Stomach (tissue), 9 donors: Measurements from ENCODE around the gene IGF1R. TPM values are rescaled to one million over a fixed set of nuclear protein-coding genes. Genes with fewer than 3 reads are reported as not detected.

Experiments
- DNase-seq, 2 donors: peaks; one replicate each; pipeline versions ENCODE4 v3.0.0 to v3.0.0-alpha.2; 2013 to 2019
- H3K27ac ChIP-seq, 5 donors: fragments of 200-600 bp in 4 of 5; sonication (generic) in 4 of 5; one replicate each; pipeline ENCODE4 v1.5.1; 2013 to 2019; ENCODE audit warnings: mild to moderate bottlenecking in 1 of 5, moderate library complexity in 1 of 5
- H3K27me3 ChIP-seq, 3 donors: fragments of 200-600 bp; sonication (generic); one replicate each; pipeline ENCODE4 v1.5.1; 2017 to 2019; ENCODE audit warnings: mixed run types in 1 of 3
- H3K36me3 ChIP-seq, 4 donors: fragments of 200-600 bp; sonication (generic); 1 replicate in 3 of 4; 2 replicates in 1 of 4; pipeline ENCODE4 v1.5.1; 2016 to 2019
- H3K4me1 ChIP-seq, 4 donors: fragments of 200-600 bp; sonication (generic); one replicate each; pipeline ENCODE4 v1.5.1; 2016 to 2019
- H3K4me3 ChIP-seq, 4 donors: fragments of 200-600 bp; sonication (generic) in 3 of 4; one replicate each; pipeline ENCODE4 v1.5.1; 2016 to 2019; ENCODE audit warnings: mild to moderate bottlenecking in 1 of 4
- H3K9me3 ChIP-seq, 4 donors: fragments of 200-600 bp; sonication (generic); one replicate each; pipeline ENCODE4 v1.5.1; 2016 to 2019
- EP300 ChIP-seq: sonication (generic); formaldehyde crosslinking; IDR thresholded peaks from one replicate; pipeline ENCODE4 v1.6.1; 2017; ENCODE audit warnings: antibody characterized with exemption
- POLR2A ChIP-seq, 4 donors: fragments of 450-650 bp; IDR thresholded peaks; one replicate each; pipeline ENCODE4 v1.6.1; 2016; ENCODE audit warnings: antibody characterized with exemption in 4 of 4, control low read depth in 2 of 4, mild to moderate bottlenecking in 1 of 4, moderate library complexity in 1 of 4
- POLR2AphosphoS5 ChIP-seq, 3 donors: sonication (generic); formaldehyde crosslinking; IDR thresholded peaks; one replicate each; pipeline ENCODE4 v1.6.1; 2016; ENCODE audit warnings: antibody characterized with exemption in 3 of 3
- WGBS, 5 donors: extraction: QIAGEN DNeasy Blood & Tissue Kit in 3 of 5; methylation state at CpG; one replicate each; pipeline versions ENCODE4 v1.1.5 to v1.1.7; 2013 to 2018; 5-methylcytosine and 5-hydroxymethylcytosine counted together
- intact Hi-C: fragments of 100-400 bp; cut with DNase I; formaldehyde crosslinking; loops from one replicate; pipeline ENCODE4 v1.15.1; 2023; ENCODE audit warnings: low total_unique reads
- polyA plus RNA-seq, 3 donors: library from polyadenylated mRNA; stranded (reverse); fragments of 200-250 nt; gene quantifications; one replicate each; pipeline ENCODE4 v1.2.3, GENCODE V29; 2013
- total RNA-seq, 5 donors: library from RNA; depleted of rRNA; stranded (reverse); fragments of >200 nt; gene quantifications; one replicate each; pipeline versions ENCODE4 v1.1.0 to v1.2.3, GENCODE V29; 2014 to 2016
- TF ChIP-seq, protein P1 (sequence below), 7 experiments: fragments of 450-650 bp in 4 of 7; fragments of 200-600 bp in 3 of 7; sonication (generic) in 3 of 7; IDR thresholded peaks; one replicate each; pipeline ENCODE4 v1.5.1; 2016 to 2019; ENCODE audit warnings: antibody characterized with exemption in 7 of 7, control low read depth in 2 of 7, mild to moderate bottlenecking in 1 of 7
- donor health status: healthy with polysubstance abuse.
- donor health status: Bipolar disorder and iron deficiency.
- donor health status: healthy.

IGF1R gene
- total and polyA plus RNA-seq, 8 donors: 2.3 to 131 (median 42.8) TPM

DNA sequence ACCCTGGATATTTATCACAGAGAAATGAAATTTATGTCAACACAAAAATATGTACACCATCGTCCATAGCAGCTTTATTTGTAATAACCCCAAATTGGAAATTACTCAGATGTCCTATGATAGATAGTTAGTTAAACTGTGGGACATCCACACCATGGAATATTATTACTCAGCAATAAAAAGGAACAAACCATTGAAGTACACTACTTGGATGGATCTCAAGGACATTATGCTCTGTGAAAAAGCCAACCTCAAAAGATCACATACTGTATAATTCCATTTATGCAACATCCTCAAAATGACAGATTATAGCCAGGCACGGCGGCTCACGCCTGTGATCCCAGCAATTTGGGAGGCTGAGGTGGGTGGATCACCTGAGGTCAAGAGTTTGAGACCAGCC is 246.0 kb downstream of the IGF1R start:
- WGBS, 5 donors: 84 to 92% (median 85%) methylated on average over 4 of the region's 4 CpGs
- peaks cover 0 to 30% (median 17%) of the 10 kb centered on the region in 4 donors for H3K36me3 ChIP-seq
- peaks cover 0 to 15% (median 5%) of the 10 kb centered on the region in 4 donors for H3K4me1 ChIP-seq
- no peaks in the 10 kb centered on the region for H3K27me3 ChIP-seq
- TF ChIP-seq EP300 (no peak), POLR2A (IDR thresholded peaks at IDR 0.05) (no peak), POLR2AphosphoS5 (IDR thresholded peaks at IDR 0.05) (no peak)
- TF ChIP-seq, protein P1, sequence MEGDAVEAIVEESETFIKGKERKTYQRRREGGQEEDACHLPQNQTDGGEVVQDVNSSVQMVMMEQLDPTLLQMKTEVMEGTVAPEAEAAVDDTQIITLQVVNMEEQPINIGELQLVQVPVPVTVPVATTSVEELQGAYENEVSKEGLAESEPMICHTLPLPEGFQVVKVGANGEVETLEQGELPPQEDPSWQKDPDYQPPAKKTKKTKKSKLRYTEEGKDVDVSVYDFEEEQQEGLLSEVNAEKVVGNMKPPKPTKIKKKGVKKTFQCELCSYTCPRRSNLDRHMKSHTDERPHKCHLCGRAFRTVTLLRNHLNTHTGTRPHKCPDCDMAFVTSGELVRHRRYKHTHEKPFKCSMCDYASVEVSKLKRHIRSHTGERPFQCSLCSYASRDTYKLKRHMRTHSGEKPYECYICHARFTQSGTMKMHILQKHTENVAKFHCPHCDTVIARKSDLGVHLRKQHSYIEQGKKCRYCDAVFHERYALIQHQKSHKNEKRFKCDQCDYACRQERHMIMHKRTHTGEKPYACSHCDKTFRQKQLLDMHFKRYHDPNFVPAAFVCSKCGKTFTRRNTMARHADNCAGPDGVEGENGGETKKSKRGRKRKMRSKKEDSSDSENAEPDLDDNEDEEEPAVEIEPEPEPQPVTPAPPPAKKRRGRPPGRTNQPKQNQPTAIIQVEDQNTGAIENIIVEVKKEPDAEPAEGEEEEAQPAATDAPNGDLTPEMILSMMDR (IDR thresholded peaks at IDR 0.05): no peak
- no peak overlapping the region for H3K4me3 ChIP-seq
- intact Hi-C loops: no loop called here
- no peaks in the 10 kb centered on the region for H3K9me3 ChIP-seq
- no peak for DNase-seq
- H3K27ac ChIP-seq: no peak overlapping the region

DNA sequence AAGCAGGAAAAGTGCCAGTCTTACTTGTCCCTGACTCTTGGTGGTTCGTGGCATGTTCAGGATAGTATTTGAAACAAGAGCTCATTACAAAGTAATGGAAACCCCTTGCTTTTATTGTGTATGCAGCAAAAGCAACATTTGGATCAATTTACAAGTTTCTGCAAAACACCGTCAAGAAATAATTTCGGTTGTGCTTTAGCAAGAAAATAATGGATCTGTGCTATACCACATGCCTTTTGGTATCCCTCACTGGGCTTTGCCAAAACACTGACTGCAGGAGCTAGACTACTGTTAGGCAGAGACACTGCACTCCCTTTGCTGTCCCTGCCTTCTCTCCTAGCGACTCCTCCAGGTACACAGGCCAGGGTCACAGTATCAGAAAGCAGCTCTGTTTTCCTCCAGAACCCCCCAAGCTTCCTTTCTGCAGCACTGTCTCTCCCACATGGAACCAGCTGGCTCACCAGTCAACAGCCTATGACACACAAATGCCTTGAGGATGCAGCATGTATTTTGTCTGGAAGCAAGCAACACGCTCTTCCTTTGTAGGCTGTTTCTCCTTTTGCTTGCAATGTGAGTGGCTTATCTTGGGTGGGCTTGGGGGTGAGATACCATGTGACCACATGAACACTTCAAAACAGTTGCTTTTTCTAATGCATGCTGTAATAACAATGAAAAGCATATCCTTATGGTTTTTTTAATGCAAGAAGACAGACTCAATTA is 247.8 kb downstream of the IGF1R start:
- DNase-seq: no peak
- 74 to 87% (median 84%) methylated on average over 5 of the region's 5 CpGs for WGBS, 5 donors
- H3K9me3 ChIP-seq: no peaks in the 10 kb centered on the region
- H3K27me3 ChIP-seq: no peaks in the 10 kb centered on the region
- TF ChIP-seq POLR2AphosphoS5 (IDR thresholded peaks at IDR 0.05) (no peak), POLR2A (IDR thresholded peaks at IDR 0.05) (no peak)
- peak overlapping the region in 4 of 5 donors; percentile 58 to 64 (median 63) for H3K27ac ChIP-seq
- intact Hi-C loops: no loop called here
- H3K4me1 ChIP-seq: peaks cover 0 to 10% (median 4%) of the 10 kb centered on the region in 4 donors
- H3K4me3 ChIP-seq: no peak overlapping the region
- peaks cover 0 to 38% (median 19%) of the 10 kb centered on the region in 4 donors for H3K36me3 ChIP-seq

DNA sequence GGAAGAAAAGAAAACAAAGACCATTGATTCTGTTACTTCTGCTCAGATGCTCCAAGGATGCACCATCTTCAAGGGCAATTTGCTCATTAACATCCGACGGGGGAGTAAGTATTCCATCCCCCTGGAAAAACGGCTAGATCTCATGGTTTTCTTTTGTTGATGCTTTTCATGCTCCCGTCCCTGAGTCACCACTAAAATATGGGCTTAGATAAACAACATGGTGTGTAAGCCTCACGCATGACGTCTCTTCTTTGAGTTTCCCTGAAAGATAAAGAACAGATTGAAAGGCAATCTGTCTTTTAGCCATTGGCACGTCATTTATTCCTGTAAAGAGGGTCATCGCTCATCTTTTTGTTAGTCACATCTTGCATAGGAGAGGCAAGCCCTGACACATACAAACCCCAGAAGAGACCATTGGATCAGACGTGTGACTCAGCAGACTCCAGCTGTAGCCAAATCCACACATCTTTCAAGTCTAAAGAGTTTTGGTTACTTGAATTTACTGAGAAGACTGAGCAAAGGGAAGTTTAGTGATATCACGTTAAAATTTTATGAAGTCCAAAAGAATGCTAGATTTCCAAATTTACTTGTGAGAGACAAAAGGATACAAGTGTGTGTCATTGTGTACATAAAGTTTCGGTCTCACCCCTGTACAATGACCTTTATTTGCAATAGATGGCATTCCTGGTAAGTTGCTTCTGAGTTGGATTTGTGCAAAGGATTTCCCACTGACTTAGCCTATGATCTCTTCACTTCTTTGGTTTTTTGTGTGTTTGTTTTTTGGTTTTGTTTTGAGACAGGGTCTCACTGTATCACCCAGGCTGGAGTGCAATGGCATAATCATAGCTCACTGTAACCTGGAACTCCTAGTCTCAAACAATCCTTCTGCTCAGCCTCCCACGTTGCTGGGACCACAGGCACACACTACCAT is 248.7 kb downstream of the IGF1R start:
- Histone ChIP-seq H3K4me1 (peaks cover 0 to 10% (median 4%) of the 10 kb centered on the region in 4 donors), H3K9me3 (no peaks in the 10 kb centered on the region), H3K27me3 (no peaks in the 10 kb centered on the region), H3K27ac (peak overlapping the region; percentile 13 to 64 (median 63)), H3K4me3 (no peak overlapping the region), H3K36me3 (peaks cover 0 to 32% (median 10%) of the 10 kb centered on the region in 4 donors)
- intact Hi-C loops: no loop called here
- WGBS, 5 donors: 54 to 72% (median 66%) methylated on average over 12 of the region's 12 CpGs
- TF ChIP-seq, protein P1 (IDR thresholded peaks at IDR 0.05): no peak
- peak; percentile 45 to 74 (median 74) for TF ChIP-seq POLR2AphosphoS5 (IDR thresholded peaks at IDR 0.05)
- peak; percentile 62 for TF ChIP-seq EP300
- peak in 1 of 2 donors; percentile 55 for DNase-seq

DNA sequence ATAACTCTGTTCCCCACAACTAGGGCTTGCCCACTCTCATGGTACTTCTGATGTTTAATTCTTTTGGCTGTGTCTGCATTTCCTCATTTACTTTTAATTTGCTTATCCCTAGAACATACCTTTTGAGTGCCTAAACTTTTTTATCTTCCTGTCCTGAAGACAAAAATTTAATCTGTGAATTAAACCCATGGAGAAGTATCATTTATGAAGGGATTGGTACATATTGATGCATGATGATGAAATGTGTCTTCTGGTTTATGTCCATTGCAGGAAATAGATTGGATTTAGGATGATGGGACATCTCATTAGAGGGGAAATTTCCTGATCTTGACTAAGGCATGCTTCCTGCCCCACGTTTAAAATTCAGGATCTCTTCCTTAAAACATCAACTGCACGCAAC is 249.8 kb downstream of the IGF1R start:
- no peak for DNase-seq
- no peaks in the 10 kb centered on the region for H3K27me3 ChIP-seq
- intact Hi-C loops: no loop called here
- H3K9me3 ChIP-seq: no peaks in the 10 kb centered on the region
- H3K4me3 ChIP-seq: no peak overlapping the region
- peaks cover 0 to 32% (median 9%) of the 10 kb centered on the region in 4 donors for H3K36me3 ChIP-seq
- peak overlapping the region in 4 of 5 donors; percentile 58 to 64 (median 63) for H3K27ac ChIP-seq
- H3K4me1 ChIP-seq: peaks cover 0 to 11% (median 4%) of the 10 kb centered on the region in 4 donors
- WGBS, 5 donors: 72 to 82% (median 78%) methylated on average over 2 of the region's 2 CpGs
- TF ChIP-seq, protein P1 (IDR thresholded peaks at IDR 0.05): no peak
- TF ChIP-seq POLR2A (IDR thresholded peaks at IDR 0.05) (no peak), EP300 (no peak), POLR2AphosphoS5 (IDR thresholded peaks at IDR 0.05) (no peak)
